Stimulated activated CD4-positive, alpha-beta T cell treated with anti-CD3 and anti-CD28 coated beads, TNF-alpha, amount 100 ng/mL, for 1 hour (primary cell): ENCODE measurements around the gene GALNT17.
"Not testable (repeated sequence)": the region's sequence is repeated elsewhere in the genome, so short reads cannot be mapped to it uniquely, and the experiment has no call there.

Experiments used
- DNase-seq, 3 donors: peaks; one replicate each; pipeline ENCODE4 v3.0.0-alpha.2; 2020; ENCODE audit warnings: low read depth in 3 of 3, low spot score in 1 of 3

The GALNT17 gene

GRCh38 chr7:71547426-71547825 lies 415.5 kb downstream of the GALNT17 start:
- DNase-seq, result no peak

GRCh38 chr7:71548746-71549145 lies 416.8 kb downstream of the GALNT17 start:
- no peak for DNase-seq

- no peak for DNase-seq
Measured at GRCh38 chr7:71553306-71553705, 421.4 kb downstream of the GALNT17 start.

GRCh38 chr7:71555758-71556157 lies 423.8 kb downstream of the GALNT17 start:
- DNase-seq, result no peak

GRCh38 chr7:71558806-71559613 lies 427.1 kb downstream of the GALNT17 start:
- no peak for DNase-seq

GRCh38 chr7:71560354-71560995 lies 428.5 kb downstream of the GALNT17 start:
- no peak for DNase-seq

GRCh38 chr7:71563276-71563675 lies 431.3 kb downstream of the GALNT17 start:
- no peak for DNase-seq

GRCh38 chr7:71566376-71566775 lies 434.4 kb downstream of the GALNT17 start:
- DNase-seq, result no peak

- DNase-seq, result no peak
Measured at GRCh38 chr7:71566991-71567390, 435.0 kb downstream of the GALNT17 start.

- no peak for DNase-seq
Measured at GRCh38 chr7:71574153-71574860, 442.4 kb downstream of the GALNT17 start.

GRCh38 chr7:71580027-71580426 lies 448.1 kb downstream of the GALNT17 start:
- DNase-seq, result no peak

GRCh38 chr7:71584256-71584655 lies 452.3 kb downstream of the GALNT17 start:
- no peak for DNase-seq

GRCh38 chr7:71591876-71592275 lies 459.9 kb downstream of the GALNT17 start:
- no peak for DNase-seq

GRCh38 chr7:71592388-71592787 lies 460.4 kb downstream of the GALNT17 start:
- DNase-seq, result not testable (repeated sequence)

GRCh38 chr7:71594736-71595135 lies 462.8 kb downstream of the GALNT17 start:
- DNase-seq, result no peak

- no peak for DNase-seq
Measured at GRCh38 chr7:71595176-71595575, 463.2 kb downstream of the GALNT17 start.

- DNase-seq, result no peak
Measured at GRCh38 chr7:71598553-71598952, 466.6 kb downstream of the GALNT17 start.

- no peak for DNase-seq
Measured at GRCh38 chr7:71601851-71602250, 469.9 kb downstream of the GALNT17 start.

- DNase-seq, result no peak
Measured at GRCh38 chr7:71604818-71605414, 473.0 kb downstream of the GALNT17 start.

- no peak for DNase-seq
Measured at GRCh38 chr7:71611986-71612385, 480.0 kb downstream of the GALNT17 start.

GRCh38 chr7:71612911-71613310 lies 481.0 kb downstream of the GALNT17 start:
- DNase-seq, result no peak

GRCh38 chr7:71613313-71613712 lies 481.4 kb downstream of the GALNT17 start:
- DNase-seq, result no peak
